ENCODE results near the gene TBX6. TPM values are rescaled to one million over a fixed set of nuclear protein-coding genes. Genes with fewer than 3 reads are reported as not detected.

Gene TBX6
- total RNA-seq, 2 donors from 2014 or later = 1.5 to 2.5 TPM

GRCh38 chr16:30077656-30078055 is 14.1 kb downstream of the TBX6 start:
- Histone ChIP-seq H3K4me1 (replicated peaks) (peaks cover 11% of the 10 kb centered on the region), H3K27ac (no peak overlapping the region), H3K27me3 (replicated peaks; ENCODE audit: insufficient read depth) (no peaks in the 10 kb centered on the region), H3K4me3 (no peak overlapping the region), H3K36me3 (peaks cover 0 to 12% of the 10 kb centered on the region in 2 donors), H3K9me3 (no peaks in the 10 kb centered on the region)
- WGBS = 63% methylated on average over 6 of the region's 6 CpGs
- intact Hi-C loops (cut with DNase I) = no loop called here
- DNase-seq (ENCODE audit: low spot score) = no peak
- TF ChIP-seq POLR2AphosphoS5 (IDR thresholded peaks at IDR 0.05) = no peak
- TF ChIP-seq CTCF (IDR thresholded peaks at IDR 0.05) = no peak
- TF ChIP-seq POLR2A (IDR thresholded peaks at IDR 0.05) = no peak

- TF ChIP-seq CTCF (IDR thresholded peaks at IDR 0.05) (no peak), POLR2A (IDR thresholded peaks at IDR 0.05) (no peak), POLR2AphosphoS5 (IDR thresholded peaks at IDR 0.05) (no peak)
- intact Hi-C loops (cut with DNase I) = no loop called here
- no peaks in the 10 kb centered on the region for H3K36me3 ChIP-seq
- H3K27ac ChIP-seq = peak overlapping the region; percentile 81 to 86
- peak overlapping the region; percentile 75 to 98 for H3K4me3 ChIP-seq
- peaks cover 11% of the 10 kb centered on the region for H3K4me1 ChIP-seq (replicated peaks)
- H3K9me3 ChIP-seq = no peaks in the 10 kb centered on the region
- H3K27me3 ChIP-seq (replicated peaks; ENCODE audit: insufficient read depth) = no peaks in the 10 kb centered on the region
- no peak for DNase-seq (ENCODE audit: low spot score)
- 1% methylated on average over 32 of the region's 33 CpGs for WGBS
These were observed 15.4 kb downstream of the TBX6 start for GRCh38 chr16:30076276-30076791.

- Histone ChIP-seq H3K27me3 (replicated peaks; ENCODE audit: insufficient read depth) (no peaks in the 10 kb centered on the region), H3K9me3 (no peaks in the 10 kb centered on the region), H3K36me3 (no peaks in the 10 kb centered on the region), H3K4me3 (peak within 1 kb of the TSS; percentile 75 to 98), H3K4me1 (replicated peaks) (peaks cover 11% of the 10 kb centered on the region), H3K27ac (peak within 1 kb of the TSS; percentile 81 to 86)
- WGBS = 2% methylated on average over 56 of the region's 67 CpGs
- intact Hi-C loops (cut with DNase I) = no loop called here
- TF ChIP-seq POLR2A (IDR thresholded peaks at IDR 0.05) (peak; percentile 68), POLR2AphosphoS5 (IDR thresholded peaks at IDR 0.05) (peak; percentile 97), CTCF (IDR thresholded peaks at IDR 0.05) (peak in 3 of 4 experiments; percentile 10 to 35 (median 30))
- DNase-seq (ENCODE audit: low spot score) = peak; percentile 86
These were observed 16.0 kb downstream of the TBX6 start, which contains the start of gene PPP4C for GRCh38 chr16:30075503-30076275. Gene PPP4C (plus strand): TSS chr16:30075994. CDS start chr16:30076378, 384 bp downstream.

- H3K4me1 ChIP-seq (replicated peaks) = peaks cover 32% of the 10 kb centered on the region
- H3K9me3 ChIP-seq = no peaks in the 10 kb centered on the region
- H3K36me3 ChIP-seq = peaks cover 14 to 24% of the 10 kb centered on the region in 2 donors
- DNase-seq (ENCODE audit: low spot score) = no peak
- H3K27ac ChIP-seq = peak overlapping the region in 1 of 2 donors; percentile 43
- intact Hi-C loops (cut with DNase I) = no loop called here
- no peak for TF ChIP-seq CTCF (IDR thresholded peaks at IDR 0.05)
- TF ChIP-seq POLR2AphosphoS5 (IDR thresholded peaks at IDR 0.05) = no peak
- no peak for TF ChIP-seq POLR2A (IDR thresholded peaks at IDR 0.05)
- no peak overlapping the region for H3K4me3 ChIP-seq
- H3K27me3 ChIP-seq (replicated peaks; ENCODE audit: insufficient read depth) = no peaks in the 10 kb centered on the region
These were observed 21.2 kb downstream of the TBX6 start for GRCh38 chr16:30070490-30070889.
